Mononuclear cell (primary cell): ENCODE results near the gene SPIRE2. TPM values are rescaled to one million over a fixed set of nuclear protein-coding genes. Genes with fewer than 3 reads are reported as not detected.
"Not testable (repeated sequence)": the region's sequence is repeated elsewhere in the genome, so short reads cannot be mapped to it uniquely, and the experiment has no call there.

ENCODE experiments used
- H3K27me3 ChIP-seq: 2 replicates; pipeline ENCODE4 v1.6.0; 2011; ENCODE audit warnings: low read length, control low read depth; ENCODE audit not compliant: insufficient read depth
- H3K4me1 ChIP-seq: 2 replicates; pipeline ENCODE4 v1.5.1; 2011; ENCODE audit warnings: mild to moderate bottlenecking, low read length, control low read depth; ENCODE audit not compliant: insufficient read depth
- H3K4me3 ChIP-seq: 2 replicates; pipeline ENCODE4 v1.5.1; 2011; ENCODE audit warnings: mild to moderate bottlenecking, low read length, moderate library complexity
- H3K9me3 ChIP-seq: 2 replicates; pipeline ENCODE4 v1.5.1; 2011; ENCODE audit warnings: low read depth, mild to moderate bottlenecking, control low read depth, low read length
- total RNA-seq: library from RNA; depleted of rRNA; stranded (reverse); fragments of >200 nt; gene quantifications from one replicate; pipeline ENCODE4 v1.2.3, GENCODE V29; 2012

The SPIRE2 gene
- total RNA-seq, 1 donor: 0.10 TPM

DNA sequence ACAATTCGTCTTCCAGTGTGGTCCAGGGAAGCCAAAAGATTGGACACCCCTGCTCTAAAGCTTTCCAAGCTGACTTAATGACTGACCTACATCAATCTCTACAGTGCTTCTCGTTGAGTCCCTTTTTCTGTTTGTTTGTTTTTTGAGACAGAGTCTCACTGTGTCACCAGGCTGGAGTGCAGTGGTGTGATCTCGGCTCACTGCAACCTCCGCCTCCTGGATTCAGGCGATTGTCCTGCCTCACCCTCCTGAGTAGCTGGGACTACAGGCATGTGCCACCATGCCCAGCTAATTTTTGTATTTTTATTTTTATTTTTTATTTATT is 4.5 kb upstream of the SPIRE2 start:
- not testable (repeated sequence) for H3K4me3 ChIP-seq, H3K27me3 ChIP-seq, H3K9me3 ChIP-seq, H3K4me1 ChIP-seq

DNA sequence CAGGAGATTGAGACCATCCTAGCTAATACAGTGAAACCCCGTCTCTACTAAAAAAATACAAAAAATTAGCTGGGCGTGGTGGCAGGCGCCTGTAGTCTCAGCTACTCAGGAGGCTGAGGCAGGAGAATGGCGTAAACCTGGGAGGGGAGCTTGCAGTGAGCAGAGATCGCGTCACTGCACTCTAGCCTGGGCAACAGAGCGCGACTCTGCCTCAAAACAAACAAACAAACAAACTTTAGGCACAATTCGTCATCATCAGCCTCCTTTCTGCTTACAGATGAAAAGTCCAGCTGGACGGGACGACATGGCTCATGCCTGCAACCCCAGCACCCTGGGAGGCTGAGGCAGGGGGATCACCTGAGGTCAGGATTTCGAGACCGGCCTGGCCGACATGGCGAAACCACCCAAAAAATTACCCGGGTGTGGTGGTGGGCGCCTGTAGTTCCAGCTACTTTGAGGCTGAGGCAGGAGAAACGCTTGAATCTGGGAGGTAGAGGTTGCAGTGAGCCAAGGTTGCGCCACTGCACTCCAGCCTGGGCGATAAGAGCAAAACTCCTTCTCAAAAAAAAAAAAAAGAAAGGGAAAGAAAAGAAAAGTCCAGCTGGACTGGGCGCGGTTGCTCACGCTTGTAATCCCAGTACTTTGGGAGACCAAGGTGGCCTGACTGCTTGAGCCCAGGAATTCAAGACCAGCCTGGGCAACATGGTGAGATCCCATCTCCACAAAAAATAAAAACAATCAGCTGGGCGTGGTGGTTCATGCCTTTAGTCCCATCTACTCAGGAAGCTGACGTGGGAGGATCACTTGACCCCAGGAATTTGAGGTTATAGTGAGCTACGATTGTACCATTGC is 1.5 kb upstream of the SPIRE2 start:
- no peaks in the 10 kb centered on the region for H3K9me3 ChIP-seq
- H3K27me3 ChIP-seq: peaks cover 8% of the 10 kb centered on the region
- no peak overlapping the region for H3K4me3 ChIP-seq
- peaks cover 8% of the 10 kb centered on the region for H3K4me1 ChIP-seq

DNA sequence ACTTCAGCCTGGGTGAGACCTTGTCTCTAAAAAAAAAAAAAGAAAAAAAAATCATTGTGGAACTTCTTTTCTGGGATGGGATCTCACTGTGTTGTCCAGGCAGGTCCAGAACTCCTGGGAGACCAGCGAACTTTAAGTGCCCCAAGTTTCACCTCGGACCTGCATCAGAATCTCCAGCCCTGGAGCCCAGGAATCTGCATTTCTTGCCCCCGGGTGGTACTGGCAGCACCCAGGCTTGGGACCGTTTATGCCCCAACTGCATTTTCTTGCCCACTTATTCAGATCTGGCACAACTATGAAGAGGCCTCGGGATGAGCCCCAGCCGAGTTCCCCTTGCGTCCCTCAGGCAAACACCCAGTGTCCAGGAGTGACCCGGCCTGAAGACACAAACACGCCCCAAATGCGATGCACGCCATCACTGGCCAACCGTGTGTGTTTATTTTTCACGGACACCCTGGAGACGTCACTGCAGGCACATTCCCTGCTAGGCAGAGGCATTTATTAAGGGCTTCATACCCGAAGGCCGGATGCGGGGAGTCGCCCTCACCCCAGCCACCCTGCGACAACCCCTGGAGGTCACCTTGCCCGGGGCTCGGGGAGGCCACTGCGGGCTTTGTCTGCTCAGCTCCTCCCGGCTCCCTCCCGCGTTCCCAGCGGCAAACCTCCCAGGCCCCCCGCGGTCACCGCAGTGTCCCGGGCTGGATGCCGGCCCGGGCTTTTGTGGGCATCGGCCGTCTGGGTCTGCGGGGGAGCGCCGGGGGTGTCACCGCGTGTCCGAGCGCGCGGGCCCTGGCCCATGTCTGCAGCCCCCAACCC is 684 bp upstream of the SPIRE2 start:
- no peaks in the 10 kb centered on the region for H3K9me3 ChIP-seq
- H3K4me3 ChIP-seq: no peak overlapping the region
- H3K27me3 ChIP-seq: peaks cover 8% of the 10 kb centered on the region
- peaks cover 8% of the 10 kb centered on the region for H3K4me1 ChIP-seq

DNA sequence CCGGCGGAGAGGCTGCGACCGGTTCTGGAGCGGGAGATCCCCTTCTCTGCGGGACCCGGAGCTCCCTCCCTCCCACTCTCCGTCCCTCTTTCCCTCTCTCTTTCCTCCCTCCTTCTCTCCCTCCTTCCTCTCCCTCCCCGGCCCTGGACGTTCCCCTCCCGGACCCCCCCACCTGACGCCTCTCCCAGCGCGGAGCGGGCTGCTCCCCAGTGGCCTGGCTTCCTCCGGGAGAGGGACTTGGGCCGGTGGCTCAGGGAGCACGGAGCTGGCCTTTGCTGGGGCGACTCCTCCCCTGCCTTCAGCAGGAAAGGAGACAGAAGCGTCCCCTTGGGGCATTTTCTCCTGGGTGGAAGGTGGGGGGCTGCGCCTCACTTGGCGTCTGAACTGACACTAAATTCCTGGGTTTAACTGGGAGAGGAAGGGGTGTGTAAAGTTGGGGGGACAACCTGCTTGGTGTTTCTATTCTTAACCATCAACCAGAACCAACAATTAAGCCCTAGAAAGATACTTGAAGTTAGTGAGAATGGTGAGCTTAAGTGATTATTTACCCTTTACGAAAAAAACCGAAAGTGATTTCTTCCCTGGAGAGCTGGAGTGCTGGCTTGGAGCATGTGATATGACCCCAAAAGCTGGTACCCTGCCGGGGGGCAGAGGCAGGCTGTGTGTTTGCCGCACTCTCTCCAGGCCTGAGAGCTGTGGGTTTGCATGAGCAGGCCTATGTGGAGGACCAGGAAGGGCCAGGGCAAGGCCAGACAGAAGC is 775 bp downstream of the SPIRE2 start:
- Histone ChIP-seq H3K4me3 (no peak overlapping the region), H3K27me3 (peaks cover 8% of the 10 kb centered on the region), H3K4me1 (peaks cover 8% of the 10 kb centered on the region)

DNA sequence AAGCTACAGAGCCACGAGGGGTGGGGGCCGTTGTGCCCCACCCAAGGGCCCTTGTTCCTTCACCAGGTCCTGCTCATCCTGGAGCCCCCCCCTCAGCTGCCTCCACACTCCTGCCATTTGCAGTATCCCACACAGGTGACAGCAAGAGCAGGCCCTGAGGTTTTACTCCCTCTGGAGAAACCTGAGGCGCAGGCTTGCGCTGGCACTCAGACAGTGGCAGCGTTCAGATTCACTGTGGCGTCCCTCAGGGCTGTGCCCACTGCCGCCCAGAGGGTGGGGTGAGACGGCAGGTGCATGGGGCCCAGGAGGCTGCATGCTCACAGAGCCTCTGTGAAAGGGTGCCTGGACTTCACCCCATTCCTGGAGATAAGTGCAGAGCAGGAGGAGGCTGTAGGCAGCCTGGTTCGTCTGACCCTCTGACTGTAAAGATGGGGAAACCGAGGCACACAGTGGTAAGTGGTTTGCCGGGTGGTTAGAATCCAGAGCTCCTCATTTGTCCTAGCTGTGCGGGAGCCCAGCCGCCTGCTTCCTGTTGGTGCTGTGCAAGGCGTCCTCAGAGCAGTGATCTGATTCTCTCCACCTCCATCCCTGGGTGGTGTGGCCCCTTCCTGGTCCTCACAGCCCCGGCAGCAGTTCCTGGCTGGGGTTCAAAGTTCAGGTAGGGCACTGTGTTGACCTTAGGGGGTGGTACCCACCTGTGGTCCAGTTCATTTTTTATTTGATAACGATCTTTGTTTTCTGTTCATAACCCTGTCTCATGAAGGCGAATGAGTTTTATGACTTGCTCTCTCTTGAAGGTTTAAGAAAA is 1.6 kb downstream of the SPIRE2 start:
- no peaks in the 10 kb centered on the region for H3K9me3 ChIP-seq
- peaks cover 8% of the 10 kb centered on the region for H3K27me3 ChIP-seq
- peaks cover 8% of the 10 kb centered on the region for H3K4me1 ChIP-seq
- no peak overlapping the region for H3K4me3 ChIP-seq

More for the DNA sequence above, 775 bp downstream of the SPIRE2 start:
- no peaks in the 10 kb centered on the region for H3K9me3 ChIP-seq

DNA sequence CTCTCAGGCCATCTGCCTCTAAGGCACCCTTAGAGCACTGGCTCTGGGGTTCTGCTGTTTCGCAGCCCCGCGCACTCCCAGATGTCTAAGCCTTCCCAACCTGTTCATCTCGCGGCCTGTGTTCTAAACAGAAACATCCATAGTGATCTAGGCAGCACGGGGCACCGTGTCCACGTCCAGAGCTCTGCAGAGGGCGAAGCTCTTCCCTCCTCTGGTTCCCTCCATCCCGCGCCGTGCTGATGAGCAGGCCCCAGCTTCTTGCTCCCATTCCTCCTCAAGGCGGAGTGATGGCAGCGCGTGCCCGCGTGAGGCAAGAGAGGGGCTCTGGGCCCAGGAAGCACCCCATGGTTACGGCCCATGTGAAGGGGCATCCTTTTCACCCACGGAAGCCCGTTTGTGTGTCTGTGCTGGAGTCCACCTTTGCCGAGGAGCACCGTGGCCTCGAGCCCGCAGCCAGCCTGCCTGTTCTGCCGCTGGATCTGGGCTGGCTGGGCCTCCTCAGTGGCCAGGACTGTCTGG is 3.6 kb downstream of the SPIRE2 start:
- peaks cover 9% of the 10 kb centered on the region for H3K4me1 ChIP-seq
- H3K27me3 ChIP-seq: peaks cover 8% of the 10 kb centered on the region
- no peaks in the 10 kb centered on the region for H3K9me3 ChIP-seq
- H3K4me3 ChIP-seq: no peak overlapping the region

DNA sequence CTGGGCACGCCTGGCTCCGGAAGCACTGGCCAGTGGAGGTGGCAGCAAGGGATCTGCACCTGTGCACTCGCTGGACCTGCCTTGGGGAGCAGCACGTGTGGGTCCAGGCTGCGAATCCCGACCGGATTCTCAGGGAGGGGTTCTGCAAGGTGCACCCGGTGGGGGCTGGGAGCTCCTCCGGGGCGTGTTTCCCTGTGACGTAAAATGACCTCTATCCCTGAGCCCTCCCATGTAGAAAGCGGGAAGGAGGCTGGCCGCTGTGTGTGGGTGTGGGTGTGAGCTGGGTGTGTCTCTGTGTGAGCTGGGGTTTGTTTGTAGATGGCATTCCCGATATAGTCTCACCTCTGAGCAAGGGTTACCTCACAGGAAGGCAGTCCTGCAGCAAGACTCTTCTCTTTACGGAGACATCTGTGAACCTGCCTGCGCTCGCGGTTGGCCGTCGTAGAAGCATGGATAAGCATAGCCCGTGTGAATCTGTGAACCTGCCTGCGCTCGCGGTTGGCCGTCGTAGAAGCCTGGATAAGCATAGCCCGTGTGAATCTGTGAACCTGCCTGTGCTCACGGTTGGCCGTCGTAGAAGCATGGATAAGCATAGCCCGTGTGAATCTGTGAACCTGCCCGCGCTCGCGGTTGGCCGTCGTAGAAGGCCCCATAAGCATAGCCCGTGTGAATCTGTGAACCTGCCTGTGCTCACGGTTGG is 5.5 kb downstream of the SPIRE2 start:
- not testable (repeated sequence) for H3K27me3 ChIP-seq, H3K4me3 ChIP-seq, H3K9me3 ChIP-seq
- peaks cover 23% of the 10 kb centered on the region for H3K4me1 ChIP-seq

DNA sequence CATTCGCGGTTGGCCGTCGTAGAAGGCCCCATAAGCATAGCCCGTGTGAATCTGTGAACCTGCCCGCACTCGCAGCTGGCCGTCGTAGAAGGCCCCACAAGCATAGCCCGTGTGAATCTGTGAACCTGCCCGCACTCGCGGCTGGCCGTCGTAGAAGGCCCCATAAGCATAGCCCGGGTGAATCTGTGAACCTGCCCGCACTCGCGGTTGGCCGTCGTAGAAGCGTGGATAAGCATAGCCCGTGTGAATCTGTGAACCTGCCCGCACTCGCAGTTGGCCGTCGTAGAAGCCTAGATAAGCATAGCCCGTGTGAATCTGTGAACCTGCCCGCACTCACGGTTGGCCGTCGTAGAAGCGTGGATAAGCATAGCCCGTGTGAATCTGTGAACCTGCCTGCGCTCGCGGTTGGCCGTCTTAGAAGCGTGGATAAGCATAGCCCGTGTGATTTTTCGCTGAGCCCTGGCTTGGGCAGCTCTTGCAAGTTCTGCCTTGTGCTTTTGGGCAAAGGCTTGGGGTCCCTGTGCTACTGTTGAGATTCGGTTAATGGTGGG is 6.6 kb downstream of the SPIRE2 start:
- peaks cover 21% of the 10 kb centered on the region for H3K4me1 ChIP-seq
- not testable (repeated sequence) for H3K27me3 ChIP-seq, H3K9me3 ChIP-seq, H3K4me3 ChIP-seq

DNA sequence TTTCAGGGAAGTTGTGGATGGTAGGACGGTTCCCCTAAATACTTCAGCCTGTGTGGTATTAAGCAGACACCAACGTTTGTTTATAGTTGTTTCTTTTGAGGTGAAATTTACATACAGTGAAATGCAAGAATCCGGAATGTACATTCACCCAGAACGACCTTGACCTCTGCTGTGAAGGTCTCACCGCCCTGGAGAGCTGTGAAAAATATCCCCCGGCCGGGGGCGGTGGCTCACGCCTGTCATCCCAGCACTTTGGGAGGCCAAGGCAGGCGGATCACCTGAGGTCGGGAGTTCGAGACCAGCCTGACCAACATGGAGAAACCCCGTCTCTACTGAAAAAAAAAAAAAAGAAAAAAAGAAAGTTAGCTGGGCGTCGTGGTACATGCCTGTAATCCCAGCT is 8.2 kb downstream of the SPIRE2 start:
- H3K4me3 ChIP-seq, H3K9me3 ChIP-seq, H3K27me3 ChIP-seq: not testable (repeated sequence)
- peaks cover 21% of the 10 kb centered on the region for H3K4me1 ChIP-seq

DNA sequence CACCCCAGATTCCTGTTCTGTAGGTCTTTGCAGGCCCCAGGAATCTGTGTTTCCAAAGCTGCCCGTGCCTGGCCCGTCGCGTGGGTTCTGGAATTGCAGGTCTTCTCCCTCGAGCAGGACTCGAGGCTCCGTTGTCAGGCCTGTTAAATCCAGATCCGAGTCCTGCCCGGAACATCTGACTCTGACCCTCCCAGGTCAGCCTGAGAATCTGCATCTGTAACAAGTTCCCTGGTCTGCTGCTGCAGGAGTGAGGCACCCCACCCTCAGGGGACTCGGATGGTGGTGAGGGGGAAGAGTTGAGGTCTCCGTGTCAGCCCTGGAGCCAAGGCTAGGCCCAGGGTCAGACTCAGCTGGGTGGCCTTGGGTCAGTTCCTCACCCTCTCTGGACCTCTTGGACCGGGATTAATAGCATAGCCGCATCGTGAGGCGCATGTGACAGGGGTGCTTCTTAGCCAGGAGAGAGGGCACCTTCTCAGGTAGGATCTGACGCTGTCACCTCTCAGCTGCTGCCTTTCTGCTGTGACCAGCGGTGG is 8.8 kb downstream of the SPIRE2 start:
- peaks cover 21% of the 10 kb centered on the region for H3K4me1 ChIP-seq
- H3K27me3 ChIP-seq: no peaks in the 10 kb centered on the region
- H3K9me3 ChIP-seq: no peaks in the 10 kb centered on the region
- no peak overlapping the region for H3K4me3 ChIP-seq

DNA sequence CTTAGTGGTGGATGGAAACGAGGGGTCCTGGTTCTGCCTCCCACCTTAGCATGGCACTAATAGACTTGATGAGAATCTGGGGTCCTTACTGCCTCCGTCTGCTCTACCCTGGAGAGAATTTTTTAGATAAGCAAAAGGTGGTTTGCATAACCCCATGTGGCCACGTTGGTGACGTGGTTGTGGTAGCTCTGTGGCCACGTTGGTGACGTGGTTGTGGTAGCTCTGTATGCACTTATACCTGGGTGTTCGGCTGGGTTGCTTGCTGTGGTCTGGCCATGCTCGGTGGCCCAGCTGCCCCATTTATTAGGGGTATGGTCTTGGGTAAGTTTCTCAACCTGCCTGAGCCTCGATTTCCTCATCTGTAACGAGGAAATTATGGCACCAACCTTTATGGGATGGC is 13.0 kb downstream of the SPIRE2 start:
- Histone ChIP-seq H3K9me3 (no peaks in the 10 kb centered on the region), H3K4me1 (peaks cover 31% of the 10 kb centered on the region), H3K4me3 (no peak overlapping the region), H3K27me3 (no peaks in the 10 kb centered on the region)

DNA sequence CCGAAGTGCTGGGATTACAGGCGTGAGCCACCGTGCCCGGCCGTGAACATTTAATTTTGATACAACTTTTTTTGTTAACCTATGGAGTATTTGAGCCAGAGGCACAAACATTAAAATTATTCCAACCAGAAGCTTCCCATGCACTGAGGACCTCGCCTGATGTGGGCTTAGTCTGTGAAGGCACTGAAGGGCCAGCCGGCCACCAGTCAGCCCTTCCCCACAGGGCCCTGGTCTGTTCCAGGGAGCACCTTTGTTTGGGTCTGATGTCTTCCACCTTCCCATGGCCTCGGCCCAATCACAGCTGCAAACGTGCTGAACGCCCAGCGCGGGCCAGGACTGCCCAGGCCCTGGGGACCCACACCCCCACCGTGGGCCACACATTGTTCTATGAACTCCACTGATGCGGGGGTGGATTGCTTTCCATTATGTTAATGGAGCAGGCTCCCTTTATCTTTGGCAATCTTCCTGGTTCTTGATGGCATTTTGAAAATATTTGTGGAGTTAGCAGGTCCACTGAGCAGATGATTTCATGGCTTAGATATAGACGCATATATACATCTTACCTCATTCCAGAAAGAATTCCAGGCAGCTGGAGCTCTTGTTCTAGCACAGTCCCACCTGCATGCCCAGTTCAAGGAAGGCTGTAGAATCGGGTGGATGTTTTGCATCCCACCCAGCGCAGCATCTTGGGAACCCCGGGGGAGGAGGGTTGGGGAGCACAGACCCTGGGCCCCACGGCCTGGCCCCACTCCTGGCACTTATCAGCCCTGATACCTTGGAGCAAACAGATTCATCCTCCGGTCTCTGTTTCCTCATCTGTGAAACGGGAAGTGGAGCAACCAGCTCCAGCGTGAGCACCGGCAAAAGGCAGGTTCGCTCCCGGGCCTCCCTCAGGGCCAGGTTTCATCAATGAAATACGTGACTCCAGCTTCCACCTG is 14.5 kb downstream of the SPIRE2 start:
- no peaks in the 10 kb centered on the region for H3K9me3 ChIP-seq
- no peak overlapping the region for H3K4me3 ChIP-seq
- no peaks in the 10 kb centered on the region for H3K27me3 ChIP-seq
- H3K4me1 ChIP-seq: peaks cover 20% of the 10 kb centered on the region
